ENCODE results near the gene JADE2.

Gene JADE2

GRCh38 chr5:134530301-134531077, 5.0 kb downstream of the JADE2 start:
- DNase-seq (ENCODE audit: low read depth): no peak

- no peak for DNase-seq (ENCODE audit: low read depth)
Measured at GRCh38 chr5:134533115-134533815, 7.8 kb downstream of the JADE2 start.

DNA sequence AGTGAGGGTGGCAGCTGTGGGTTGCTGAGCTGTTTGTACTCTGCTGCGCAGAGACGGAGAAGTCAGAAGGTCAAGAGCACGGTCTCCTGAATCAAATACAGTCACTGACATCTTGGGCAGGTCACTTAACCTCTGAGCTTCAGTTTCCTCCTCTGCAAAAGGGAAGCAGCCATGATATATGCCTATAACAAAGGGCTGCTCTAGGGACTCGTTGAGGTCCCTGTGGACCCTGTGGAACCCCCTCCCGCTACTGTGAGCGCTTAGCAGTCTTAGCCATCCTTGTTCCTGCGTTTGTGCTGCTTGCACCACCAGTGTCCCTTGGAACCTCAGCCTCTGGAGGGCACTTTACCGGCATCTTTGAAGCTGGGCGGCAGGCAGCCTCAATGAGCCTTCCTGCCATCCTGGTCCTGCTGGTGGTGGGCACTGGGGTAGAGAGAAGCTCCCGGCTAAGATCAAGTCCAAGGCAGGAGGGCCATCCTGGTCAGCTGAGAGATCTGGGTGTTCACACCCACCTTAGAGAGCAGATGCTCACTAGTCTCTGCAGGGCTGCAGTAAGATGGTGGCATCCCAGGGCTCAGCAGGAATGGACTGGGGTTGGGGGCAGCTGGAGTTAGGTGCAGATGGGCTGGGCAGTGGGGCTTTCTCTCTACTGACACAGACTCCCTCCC, 8.7 kb downstream of the JADE2 start:
- no peak for DNase-seq (ENCODE audit: low read depth)

- no peak for DNase-seq (ENCODE audit: low read depth)
Measured at GRCh38 chr5:134534726-134535110, 9.2 kb downstream of the JADE2 start.

GRCh38 chr5:134536876-134537275, 11.4 kb downstream of the JADE2 start:
- no peak for DNase-seq (ENCODE audit: low read depth)

DNA sequence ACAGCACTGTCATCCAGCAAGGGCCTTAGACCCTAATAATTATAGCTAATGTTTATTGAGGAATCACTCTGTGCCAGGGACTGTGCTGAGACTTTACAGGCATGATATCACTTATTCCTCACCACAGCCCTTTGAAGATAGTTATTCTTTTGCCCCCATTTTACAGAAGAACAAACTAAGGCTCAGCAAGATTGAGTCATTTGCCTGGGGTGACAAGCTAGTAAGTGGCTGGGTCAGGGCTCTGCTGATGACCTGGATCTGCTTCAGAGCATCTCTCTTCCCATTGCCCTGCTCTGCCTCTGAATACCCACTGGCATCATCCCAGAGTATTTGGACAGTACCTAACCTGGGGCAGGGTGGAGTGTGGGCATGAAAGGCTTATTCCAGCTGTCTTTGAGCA, 11.8 kb downstream of the JADE2 start:
- DNase-seq (ENCODE audit: low read depth): no peak

GRCh38 chr5:134538296-134538695, 12.8 kb downstream of the JADE2 start:
- DNase-seq (ENCODE audit: low read depth): no peak

DNA sequence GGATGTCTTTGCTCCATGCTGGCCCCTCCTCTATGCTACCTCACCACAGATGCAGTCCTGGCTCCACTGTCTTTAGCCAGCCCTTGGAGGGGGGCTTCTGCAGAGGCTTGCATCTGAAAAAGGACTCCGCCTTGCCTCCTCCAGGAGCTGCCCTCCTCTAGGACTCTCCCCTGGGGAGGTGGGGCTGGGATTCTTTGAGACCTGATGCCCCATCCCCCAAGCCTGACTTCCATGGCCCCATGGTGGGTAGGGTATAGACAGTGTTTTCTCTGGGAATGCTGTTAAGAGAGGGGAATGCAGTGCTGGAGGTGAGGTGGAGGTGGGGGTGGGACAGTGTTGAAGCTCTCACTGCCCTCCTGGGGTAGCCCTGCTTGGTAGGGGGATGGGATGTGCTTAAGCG, 14.3 kb downstream of the JADE2 start:
- no peak for DNase-seq (ENCODE audit: low read depth)

DNA sequence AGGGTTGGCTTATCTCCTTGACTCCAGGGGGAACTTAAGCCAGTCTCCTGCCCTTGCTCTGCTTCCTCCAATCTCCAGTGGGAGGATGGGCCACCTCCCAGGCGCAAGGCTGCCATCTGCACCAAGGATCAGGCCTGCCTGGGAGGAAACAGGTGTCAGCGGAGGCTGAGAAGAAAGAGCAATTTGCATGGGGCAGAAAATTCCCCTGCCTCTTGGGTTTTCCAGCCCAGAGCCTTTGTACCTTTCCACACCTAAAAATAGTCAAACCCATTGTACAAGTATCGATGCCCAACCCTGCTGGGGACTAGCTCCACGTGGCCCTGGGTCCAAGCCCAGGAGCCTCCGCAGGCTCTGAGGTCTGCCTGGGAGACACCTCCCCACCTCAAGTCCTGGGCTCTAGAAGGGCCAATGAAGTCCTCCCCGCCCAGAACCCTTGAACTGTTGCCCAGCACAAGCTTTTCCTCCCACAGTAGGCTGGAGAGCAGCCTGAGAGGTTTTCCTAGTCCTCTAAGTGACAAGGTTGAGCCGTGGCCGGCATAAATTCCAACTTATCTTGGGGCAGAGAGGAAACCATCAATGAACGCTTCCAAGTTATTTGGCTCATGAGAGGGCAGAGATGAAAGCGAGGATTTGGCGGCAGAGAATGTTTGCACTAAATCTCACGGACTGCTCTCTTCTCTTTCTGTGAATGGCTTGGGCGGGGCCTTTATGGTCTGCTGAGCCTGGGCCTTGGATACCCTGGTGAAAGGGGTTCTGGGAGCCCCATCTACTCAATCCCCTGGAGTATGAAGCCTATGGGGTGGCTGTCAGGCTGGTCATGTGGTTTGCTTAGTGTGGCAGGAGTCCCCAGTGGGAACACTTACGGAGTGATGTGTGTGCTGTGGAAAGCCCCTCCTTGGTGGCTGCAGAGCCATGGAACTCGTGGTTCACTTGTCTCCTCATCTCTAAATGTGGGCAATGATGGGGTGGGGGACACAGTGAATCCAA, 15.6 kb downstream of the JADE2 start:
- DNase-seq (ENCODE audit: low read depth): no peak

DNA sequence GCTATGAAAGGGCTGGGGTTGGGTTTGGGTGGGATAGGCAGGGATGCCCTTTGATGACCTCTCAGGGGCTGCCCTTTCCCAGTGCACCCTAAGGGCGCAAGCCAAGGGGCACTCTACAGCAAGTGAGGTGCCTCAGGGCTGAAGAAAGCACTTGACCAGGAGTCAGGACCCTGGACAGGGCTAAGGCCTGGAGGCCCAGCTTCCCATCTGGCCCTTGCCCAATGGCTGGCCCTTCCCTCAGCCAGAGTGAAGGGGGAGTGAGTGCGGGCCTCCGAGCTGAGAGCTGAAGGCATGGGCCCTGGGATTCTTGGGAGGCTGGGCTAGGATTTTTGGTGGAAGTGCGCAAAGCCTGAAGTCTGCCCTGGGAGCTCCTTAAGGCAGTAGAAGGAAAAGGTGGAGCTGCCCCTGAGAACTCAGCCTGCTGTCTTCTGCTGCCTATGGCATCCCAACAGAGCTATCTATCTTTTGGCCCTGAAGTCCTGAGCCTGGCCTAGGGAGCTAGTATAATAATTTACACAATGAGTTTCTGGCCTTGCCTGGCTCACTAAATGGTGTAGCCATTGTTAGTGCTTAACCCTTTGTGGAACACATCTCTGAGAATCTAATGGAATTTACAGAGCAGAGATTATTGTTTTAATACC, 16.4 kb downstream of the JADE2 start:
- DNase-seq (ENCODE audit: low read depth): no peak

GRCh38 chr5:134543820-134544614, 18.5 kb downstream of the JADE2 start:
- no peak for DNase-seq (ENCODE audit: low read depth)

- DNase-seq (ENCODE audit: low read depth): no peak
Measured at GRCh38 chr5:134545070-134545868, 19.8 kb downstream of the JADE2 start.

DNA sequence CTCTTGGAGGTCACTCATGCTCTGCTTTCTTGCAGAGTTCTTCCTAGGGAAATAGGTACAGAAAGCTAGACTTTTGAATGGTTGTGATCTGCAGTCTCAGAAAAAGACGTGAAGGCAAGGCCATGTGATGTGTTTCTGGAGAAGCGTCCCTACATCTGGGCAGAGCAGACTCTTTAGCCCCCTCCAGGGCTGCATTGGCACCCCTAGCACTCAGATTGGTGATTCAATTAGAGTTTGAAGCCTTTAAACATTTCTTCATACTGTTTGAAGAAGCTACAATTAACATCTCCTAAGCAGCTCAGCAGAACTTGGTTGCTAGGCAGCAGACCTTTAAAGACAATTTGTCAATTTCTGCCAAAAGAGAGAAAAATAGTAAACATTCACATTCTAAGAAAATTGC, 21.6 kb downstream of the JADE2 start:
- DNase-seq (ENCODE audit: low read depth): no peak

- DNase-seq (ENCODE audit: low read depth): no peak
Measured at GRCh38 chr5:134547579-134547978, 22.1 kb downstream of the JADE2 start.

- no peak for DNase-seq (ENCODE audit: low read depth)
Measured at GRCh38 chr5:134547999-134548658, 22.7 kb downstream of the JADE2 start.

DNA sequence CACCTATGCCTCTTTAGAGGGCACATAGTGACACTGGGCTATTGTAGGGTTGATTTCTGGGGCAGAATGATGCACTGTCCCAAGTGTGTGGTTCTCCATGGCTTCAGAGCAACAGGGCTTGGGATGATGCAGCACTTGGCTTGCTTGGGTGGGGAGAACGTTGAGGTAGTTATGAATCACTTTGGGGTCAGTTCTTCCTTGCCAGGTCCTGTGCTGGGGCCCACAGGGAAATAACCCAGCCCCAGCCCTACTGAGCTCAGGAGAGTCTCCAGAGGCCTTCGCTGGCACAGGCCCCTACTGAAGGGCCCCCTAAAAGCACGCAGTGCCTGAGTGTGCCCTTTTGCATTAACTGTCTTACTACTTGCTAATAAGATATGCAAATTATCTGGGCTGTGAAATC, 24.2 kb downstream of the JADE2 start:
- DNase-seq (ENCODE audit: low read depth): no peak

DNA sequence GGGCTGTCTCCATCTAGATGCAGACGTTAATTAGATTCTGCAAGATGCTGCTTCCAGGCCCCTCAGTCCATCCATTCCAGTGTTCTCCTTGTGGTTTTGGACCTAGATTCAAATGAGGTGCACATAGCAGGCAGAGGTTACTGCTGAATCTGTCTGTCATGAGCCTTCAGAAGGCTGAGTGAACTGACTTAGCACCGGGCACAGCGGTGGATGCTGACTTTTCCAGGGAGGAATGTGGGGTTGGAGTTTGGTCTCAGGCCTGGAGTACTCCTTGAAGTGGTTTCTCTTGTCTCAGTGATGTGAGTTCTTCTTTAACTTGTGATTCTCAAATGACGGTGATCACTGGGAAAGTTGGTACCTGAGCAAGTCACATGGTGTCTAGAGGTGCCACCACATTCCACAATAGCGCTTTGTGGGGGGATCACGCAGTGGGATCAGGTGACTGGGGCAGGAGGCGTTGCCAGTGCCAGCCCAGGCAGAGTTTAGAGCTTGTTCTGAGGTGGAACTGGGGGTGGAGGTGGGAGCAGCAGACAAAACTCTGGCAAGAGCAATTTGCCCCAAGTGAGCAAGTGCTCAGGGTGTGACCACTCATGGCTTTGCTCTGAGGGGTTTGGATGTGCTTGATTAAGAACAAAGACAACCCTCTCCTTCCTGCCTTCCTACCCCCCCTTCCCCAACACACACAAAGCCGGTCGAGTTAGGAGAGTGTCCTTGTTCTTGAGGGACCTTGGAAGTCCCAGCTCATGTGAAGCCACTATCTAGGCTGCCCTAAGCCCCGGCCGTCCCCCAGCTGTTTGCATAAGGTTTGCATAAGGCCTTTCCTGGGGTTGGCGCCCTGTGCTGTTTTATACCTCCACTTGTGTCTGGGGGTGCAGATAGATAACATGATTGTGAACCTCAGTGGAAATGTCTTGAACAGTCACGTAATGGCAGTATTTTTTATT, 25.1 kb downstream of the JADE2 start:
- DNase-seq (ENCODE audit: low read depth): no peak

GRCh38 chr5:134551901-134552300, 26.4 kb downstream of the JADE2 start:
- no peak for DNase-seq (ENCODE audit: low read depth)

Data from stimulated activated CD8-positive, alpha-beta memory T cell treated with anti-CD3 and anti-CD28 coated beads, Interleukin-12 subunit alpha, Interleukin-12 subunit beta, amount 100 ng/mL, for 1 hour (primary cell).